Stimulated activated CD4-positive, alpha-beta T cell treated with anti-CD3 and anti-CD28 coated beads, Interleukin-4, amount 100 ng/mL, for 24 hours (primary cell): ENCODE results near the gene SLC16A8.

Source experiments
- DNase-seq: peaks from one replicate; pipeline ENCODE4 v3.0.0-alpha.2; 2020

SLC16A8 gene

DNA sequence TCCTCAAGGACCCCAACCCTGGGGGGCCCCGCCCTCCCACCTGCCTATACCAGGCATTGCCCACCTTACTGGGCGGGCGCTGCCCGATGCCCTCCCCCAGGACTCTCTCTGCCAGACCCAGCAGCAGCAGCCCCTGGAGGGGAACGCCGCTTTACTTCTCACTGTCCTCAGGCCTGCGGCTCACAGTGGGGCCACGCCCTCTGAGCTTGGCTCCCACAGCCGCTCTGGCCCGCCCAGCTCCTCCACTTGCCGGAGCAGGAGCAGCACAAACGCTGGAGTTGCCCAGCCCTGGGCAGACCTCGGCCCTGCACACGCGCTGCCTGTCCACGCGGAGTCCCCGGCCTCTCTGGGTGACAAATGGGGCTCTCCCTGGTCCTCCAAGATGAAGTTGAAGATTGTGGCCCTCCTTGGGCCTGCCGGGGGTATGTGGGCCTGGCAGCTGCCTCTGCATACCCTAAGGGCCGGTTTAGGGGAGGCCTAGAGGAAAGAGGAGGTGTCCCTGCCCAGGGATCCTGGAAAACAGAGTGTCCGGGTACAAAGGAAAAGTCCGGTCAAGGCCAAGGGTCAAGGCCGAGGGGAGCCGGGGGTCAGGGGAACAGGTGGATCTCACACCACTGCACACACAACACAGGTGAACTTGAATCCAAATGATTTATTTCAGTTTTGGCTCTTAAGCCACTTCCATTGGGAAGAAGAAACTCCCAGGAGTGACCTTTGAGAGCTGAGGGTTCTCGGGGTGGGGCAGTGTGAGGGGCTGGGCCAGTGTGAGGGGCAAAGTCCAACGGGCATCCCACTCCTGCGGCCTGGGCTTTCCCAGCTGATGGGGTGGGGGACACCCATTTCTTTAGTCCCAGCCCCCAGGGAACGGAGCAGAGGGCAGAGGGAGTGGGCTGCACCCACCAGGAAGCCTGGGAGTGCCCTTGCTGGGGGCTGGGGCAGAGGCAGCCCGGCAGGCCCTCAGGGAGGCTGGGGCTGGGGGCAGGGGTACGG, 27.2 kb upstream of the SLC16A8 start:
- no peak for DNase-seq

GRCh38 chr22:38110008-38110862, 26.3 kb upstream of the SLC16A8 start, which contains the start of gene BAIAP2L2:
BAIAP2L2 (minus strand) TSS chr22:38110684; CDS start chr22:38110525, 159 bp downstream.
- DNase-seq, result no peak

- no peak for DNase-seq
Measured at GRCh38 chr22:38109371-38110001, 25.5 kb upstream of the SLC16A8 start.

- DNase-seq, result no peak
Measured at GRCh38 chr22:38108561-38109319, 24.8 kb upstream of the SLC16A8 start.

- DNase-seq, result no peak
Measured at GRCh38 chr22:38107692-38108515, 23.9 kb upstream of the SLC16A8 start.

GRCh38 chr22:38106814-38107578, 23.0 kb upstream of the SLC16A8 start:
- no peak for DNase-seq

- no peak for DNase-seq
Measured at GRCh38 chr22:38104084-38104483, 20.1 kb upstream of the SLC16A8 start.

GRCh38 chr22:38103641-38104040, 19.7 kb upstream of the SLC16A8 start:
- no peak for DNase-seq

DNA sequence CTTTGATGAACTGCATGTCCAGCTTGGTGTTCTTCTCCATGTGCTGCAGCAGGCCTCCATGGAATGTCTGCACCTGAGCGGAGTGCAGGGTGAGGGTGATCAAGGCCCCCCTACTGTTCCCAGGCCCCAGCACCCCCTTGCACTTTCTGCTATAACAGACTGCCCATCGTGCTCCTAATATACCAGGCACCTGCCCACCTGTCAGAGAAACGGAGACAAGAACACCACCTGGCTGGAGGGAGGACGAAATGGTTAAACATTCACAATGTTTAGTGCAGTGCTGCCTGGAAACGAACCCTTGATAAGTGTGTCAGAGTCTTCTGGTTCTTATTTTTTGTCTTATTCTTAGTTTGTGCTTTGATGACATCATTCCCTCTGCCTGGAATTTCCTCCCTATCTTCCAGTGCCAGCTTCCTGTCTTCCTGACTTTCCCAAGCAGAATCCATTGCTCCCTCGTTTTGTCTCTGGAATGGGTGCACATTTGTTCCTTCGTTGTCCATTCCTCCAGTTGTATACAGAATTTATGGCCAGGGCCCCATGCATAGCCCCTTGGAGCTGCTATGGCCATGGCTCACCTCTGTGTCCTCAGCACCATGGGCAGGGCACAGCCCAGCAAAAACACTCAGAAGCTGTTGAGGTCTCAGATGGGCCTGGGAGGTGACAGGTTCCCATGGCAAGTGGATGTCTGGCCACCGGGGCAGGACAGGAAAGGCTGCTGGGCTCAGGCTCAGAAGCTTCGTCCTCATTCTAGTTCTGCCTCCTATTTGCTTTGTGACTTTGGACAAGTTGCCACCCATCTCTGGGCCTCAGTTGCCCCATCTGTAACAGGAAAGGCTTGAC, 14.6 kb upstream of the SLC16A8 start:
- no peak for DNase-seq

GRCh38 chr22:38097557-38098409, 13.8 kb upstream of the SLC16A8 start:
- DNase-seq, result no peak

GRCh38 chr22:38097058-38097457, 13.1 kb upstream of the SLC16A8 start:
- DNase-seq, result no peak

- no peak for DNase-seq
Measured at GRCh38 chr22:38089474-38089851, 5.5 kb upstream of the SLC16A8 start.

DNA sequence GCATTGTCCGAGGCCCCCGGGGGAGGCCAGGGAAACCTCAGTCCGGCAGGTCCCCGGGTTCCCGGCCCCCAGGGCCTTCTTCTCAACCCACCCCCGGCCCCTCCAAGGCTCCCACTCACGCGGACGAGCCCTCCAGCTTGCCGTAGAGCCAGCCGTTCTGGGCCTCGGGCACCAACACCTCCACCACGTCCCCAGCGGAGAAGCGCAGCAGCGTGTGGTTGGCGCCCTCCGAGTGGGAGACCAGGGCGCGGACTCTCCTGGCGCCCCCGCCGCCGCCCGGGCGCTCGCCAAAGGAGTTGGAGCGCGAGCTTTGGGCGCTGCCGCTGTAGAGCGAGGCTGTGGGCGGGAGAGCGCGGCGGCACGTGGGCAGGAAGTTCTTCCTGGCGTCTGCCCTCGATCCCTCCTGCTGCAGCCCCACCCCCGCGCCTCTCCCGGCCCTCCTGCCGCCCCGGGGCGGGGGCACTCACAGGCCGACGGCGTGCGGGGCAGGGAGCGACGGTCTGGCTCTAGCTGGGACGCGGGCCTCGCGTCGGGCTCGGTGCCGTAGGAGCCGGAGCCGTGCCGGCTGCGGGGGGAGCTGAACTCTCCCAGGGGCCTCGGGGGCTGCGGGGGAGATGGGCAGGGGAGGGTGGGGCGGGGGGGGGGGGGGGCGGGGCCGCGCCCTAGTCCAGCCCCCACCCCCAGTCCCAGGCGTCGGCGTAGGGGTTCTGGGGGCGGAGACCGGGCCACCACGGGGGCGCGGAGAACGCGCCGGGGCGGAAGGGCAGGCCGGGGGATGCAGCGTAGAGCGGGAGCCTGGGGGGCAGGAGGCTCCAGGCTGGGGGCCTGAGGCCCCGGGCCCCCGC, 4.9 kb upstream of the SLC16A8 start:
- no peak for DNase-seq

DNA sequence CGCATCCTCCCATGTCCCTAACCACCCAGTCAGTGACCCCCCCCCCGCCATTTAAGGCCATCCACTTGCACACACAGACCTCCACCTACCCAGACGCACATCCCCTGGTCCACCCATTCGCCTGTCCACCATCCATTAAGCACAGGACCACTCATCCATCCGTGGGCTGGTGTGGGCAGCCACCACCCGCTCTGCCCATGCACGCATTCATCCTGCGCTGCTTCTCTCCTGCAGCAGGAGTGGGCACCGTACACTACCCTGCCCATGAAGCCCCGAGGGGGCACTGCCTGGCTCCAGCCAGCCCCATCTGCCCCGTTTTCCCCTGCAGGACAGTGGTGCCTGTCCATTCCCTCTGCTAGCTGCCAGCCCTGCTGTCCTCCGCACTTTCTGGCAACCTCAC, 3.9 kb upstream of the SLC16A8 start:
- DNase-seq, result no peak

DNA sequence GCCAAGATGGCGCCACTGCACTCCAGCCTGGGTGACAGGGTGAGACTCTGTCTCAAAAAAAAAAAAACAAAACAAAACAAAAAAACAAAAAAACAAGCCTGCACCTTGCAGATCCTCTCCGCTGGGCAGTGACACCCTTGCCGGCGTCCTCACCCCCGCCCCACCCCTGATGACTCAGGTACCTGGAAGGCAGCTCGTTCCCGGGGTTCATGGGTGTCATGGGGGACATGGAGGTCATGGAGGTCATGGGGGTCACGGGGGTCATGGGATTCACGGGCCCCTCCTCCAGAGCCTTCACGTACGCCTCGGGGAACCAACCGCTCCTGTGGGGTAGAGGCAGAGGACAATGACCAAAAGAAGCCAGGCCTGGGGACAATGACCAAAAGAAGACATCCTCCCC, 3.0 kb upstream of the SLC16A8 start:
- DNase-seq, result no peak

DNA sequence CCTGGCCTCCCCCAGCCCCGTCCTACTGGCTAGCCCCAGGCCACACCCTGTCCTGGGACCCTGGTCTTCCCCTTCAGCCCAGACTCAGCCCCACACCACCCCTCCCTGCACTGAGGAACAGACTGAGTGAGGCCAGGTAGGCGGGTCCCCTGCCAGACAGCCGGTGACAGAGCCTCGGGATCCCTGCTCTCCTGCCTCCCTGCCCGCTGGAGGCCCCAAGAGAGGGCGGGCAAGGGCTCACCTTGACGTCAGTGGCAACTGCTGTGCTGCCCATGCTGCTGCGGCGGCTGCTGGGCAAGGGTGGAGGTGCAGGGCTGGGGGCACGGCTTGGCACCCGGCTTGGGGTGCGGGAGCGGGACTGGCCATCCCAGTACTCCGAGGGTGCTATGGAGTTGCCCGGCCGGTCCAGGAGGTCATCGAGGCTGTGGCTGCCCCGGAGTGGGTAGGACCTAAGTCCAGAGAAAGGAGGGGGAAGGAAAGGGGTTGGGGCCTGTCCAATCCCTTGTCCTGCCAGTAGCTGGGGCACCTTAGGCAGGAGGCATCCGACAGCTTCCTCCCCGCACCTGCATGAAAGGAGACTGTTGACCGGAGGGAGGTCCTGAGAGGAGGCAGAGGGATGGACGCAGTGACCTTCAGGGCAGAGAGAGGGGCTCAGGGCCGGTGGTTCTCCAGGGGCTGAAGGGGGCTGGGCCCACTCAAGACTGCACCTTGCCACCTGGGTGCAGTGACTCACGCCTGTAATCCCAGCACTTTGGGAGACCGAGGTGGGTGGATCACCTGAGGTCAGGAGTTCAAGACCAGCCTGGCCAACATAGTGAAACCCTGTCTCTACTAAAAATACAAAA, 2.2 kb upstream of the SLC16A8 start:
- DNase-seq, result no peak

DNA sequence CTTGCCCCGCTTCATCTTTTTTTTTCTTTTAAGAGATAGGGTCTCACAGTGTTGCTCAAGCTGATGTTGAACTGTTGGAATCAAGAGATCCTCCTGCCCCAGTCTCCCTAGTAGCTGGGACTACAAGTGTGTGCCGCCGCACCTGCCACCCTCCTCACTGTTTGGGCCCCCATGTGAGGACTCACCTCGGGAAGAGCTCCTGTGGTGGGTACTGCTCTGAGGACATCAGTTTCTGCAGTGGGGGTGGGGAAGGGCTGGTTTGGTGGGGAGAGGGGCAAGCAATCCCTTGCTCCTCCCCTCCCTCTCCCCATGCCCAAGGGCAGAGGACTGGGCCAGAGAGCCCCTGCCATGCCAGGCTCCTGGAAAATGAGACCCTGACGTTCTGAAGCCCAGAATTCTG, 1.5 kb upstream of the SLC16A8 start:
- no peak for DNase-seq
